ENCODE data around the gene NMBR.
A peak's percentile ranks its signal among the peaks of the same experiment; 100 is the strongest.
"Not testable (repeated sequence)": the region's sequence is repeated elsewhere in the genome, so short reads cannot be mapped to it uniquely, and the experiment has no call there.

NMBR gene

GRCh38 chr6:142146828-142147662 is at the start of gene NMBR, which contains the start of gene VTA1:
NMBR (minus strand) TSS chr6:142147122; CDS start chr6:142088658, 58,464 bp downstream.
VTA1 (plus strand) TSS chr6:142147263; CDS start chr6:142147288, 25 bp downstream.
- H3K4me3 ChIP-seq (replicated peaks; ENCODE audit: low read depth, low read length) = peak within 1 kb of the TSS; percentile 96
- peak; percentile 98 for DNase-seq (ENCODE audit: extremely low read depth, low read depth)
- TF ChIP-seq CTCF (IDR thresholded peaks at IDR 0.05; ENCODE audit: low read depth, low read length, missing control alignments) = peak; percentile 89

- H3K4me3 ChIP-seq (replicated peaks; ENCODE audit: low read depth, low read length) = no peak overlapping the region
- DNase-seq (ENCODE audit: extremely low read depth, low read depth) = no peak
- no peak for TF ChIP-seq CTCF (IDR thresholded peaks at IDR 0.05; ENCODE audit: low read depth, low read length, missing control alignments)
Observed at GRCh38 chr6:142195862-142196541, 49.1 kb upstream of the NMBR start.

DNA sequence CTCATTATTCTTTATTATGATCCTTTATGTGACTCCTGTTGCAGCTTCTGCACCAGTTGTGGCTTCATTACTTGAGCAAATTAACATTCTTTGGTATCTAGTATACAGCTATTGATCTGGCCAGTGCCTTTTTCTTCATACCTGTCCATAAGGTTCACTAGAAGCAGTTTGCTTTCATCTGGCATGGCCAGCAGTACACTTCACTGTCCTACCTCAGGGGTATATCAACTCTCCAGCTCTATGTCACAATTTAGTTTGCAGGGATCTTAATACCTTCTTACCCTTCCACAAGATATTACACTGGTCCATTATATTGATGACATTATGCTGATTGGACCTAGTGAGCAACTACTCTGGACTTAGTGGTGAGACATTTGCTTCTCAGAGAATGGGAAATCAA is 46.7 kb upstream of the NMBR start:
- H3K4me3 ChIP-seq (replicated peaks; ENCODE audit: low read depth, low read length) = no peak overlapping the region
- no peak for DNase-seq (ENCODE audit: extremely low read depth, low read depth)
- no peak for TF ChIP-seq CTCF (IDR thresholded peaks at IDR 0.05; ENCODE audit: low read depth, low read length, missing control alignments)

DNA sequence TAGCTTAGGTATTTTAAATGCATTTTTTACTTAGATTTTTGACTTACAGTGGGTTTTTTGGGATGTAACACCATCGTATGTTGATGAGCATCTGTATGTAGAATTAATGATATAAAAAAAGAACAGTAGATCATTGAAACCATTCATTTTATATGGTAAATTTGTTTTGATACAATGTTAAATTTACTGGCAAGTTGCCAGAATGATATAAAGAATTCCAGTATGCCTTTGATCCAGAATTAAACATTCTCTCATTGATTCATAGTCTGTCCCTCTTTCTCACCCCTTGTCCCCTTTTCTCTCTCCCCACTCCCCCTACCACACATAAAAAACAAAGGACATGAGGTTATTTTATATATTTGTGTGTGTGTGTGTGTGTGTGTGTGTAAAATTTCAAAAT is 45.4 kb upstream of the NMBR start:
- no peak for TF ChIP-seq CTCF (IDR thresholded peaks at IDR 0.05; ENCODE audit: low read depth, low read length, missing control alignments)
- no peak for DNase-seq (ENCODE audit: extremely low read depth, low read depth)

DNA sequence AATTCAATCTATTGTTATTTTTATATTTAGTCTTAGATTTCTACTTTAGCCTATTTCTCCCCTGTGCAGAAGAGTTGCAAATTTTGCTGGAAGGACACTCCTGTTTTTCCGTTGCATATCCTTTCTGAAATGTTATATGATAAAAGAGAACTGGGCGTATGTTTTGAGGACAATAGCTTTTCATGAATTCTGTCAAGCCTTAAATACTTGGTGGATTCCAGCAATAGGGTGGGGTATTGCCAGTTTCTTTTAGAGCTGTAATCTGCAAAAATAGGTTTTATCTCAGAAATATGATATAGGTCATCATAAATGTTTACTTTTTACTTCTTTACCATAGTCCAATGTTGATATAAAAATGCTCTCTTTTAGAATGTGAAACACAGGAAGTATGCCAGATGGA is 42.1 kb upstream of the NMBR start:
- H3K4me3 ChIP-seq (replicated peaks; ENCODE audit: low read depth, low read length) = no peak overlapping the region
- no peak for TF ChIP-seq CTCF (IDR thresholded peaks at IDR 0.05; ENCODE audit: low read depth, low read length, missing control alignments)
- no peak for DNase-seq (ENCODE audit: extremely low read depth, low read depth)

More for the DNA sequence above, 45.4 kb upstream of the NMBR start:
- H3K4me3 ChIP-seq (replicated peaks; ENCODE audit: low read depth, low read length) = no peak overlapping the region

DNA sequence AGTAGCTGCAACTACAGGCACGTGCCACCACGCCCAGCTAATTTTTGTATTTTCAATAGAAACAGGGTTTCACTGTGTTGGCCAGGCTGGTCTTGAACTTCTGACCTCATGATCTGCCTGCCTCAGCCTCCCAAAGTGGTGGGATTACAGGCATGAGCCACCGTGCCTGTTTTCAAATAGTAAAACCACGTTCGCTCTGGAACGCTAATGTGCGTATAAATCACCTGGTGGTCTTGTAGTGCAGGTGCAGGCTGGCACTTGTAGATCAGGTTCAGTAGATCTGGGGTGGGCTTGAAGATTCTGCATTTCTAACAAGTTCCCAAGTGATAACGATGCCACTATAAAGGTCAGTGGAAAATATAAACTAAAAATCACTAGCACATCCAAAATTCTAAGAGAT is 41.4 kb upstream of the NMBR start:
- not testable (repeated sequence) for DNase-seq (ENCODE audit: extremely low read depth, low read depth)

GRCh38 chr6:142187209-142187608 is 40.3 kb upstream of the NMBR start:
- DNase-seq (ENCODE audit: extremely low read depth, low read depth) = no peak
- no peak overlapping the region for H3K4me3 ChIP-seq (replicated peaks; ENCODE audit: low read depth, low read length)
- TF ChIP-seq CTCF (IDR thresholded peaks at IDR 0.05; ENCODE audit: low read depth, low read length, missing control alignments) = no peak

More for the DNA sequence above, 41.4 kb upstream of the NMBR start:
- not testable (repeated sequence) for H3K4me3 ChIP-seq (replicated peaks; ENCODE audit: low read depth, low read length)

All from HFF-Myc (cell line).